ENCODE data around the gene ZNF292.

GRCh38 chr6:87124074-87124473 is 31.3 kb upstream of the ZNF292 start:
- TF ChIP-seq CTCF (IDR thresholded peaks at IDR 0.05), result no peak
- TF ChIP-seq MAX (IDR thresholded peaks at IDR 0.05; ENCODE audit: low read depth), result no peak
- TF ChIP-seq RXRA (IDR thresholded peaks at IDR 0.05; ENCODE audit: borderline replicate concordance, low read depth), result no peak
- no peak for TF ChIP-seq YY1 (IDR thresholded peaks at IDR 0.05; ENCODE audit: low read depth)
- TF ChIP-seq ELF1 (IDR thresholded peaks at IDR 0.05), result no peak
- no peak for TF ChIP-seq ZBTB33 (IDR thresholded peaks at IDR 0.05; ENCODE audit: borderline replicate concordance, low read depth)
- no peak for TF ChIP-seq EZH2phosphoT487 (IDR thresholded peaks at IDR 0.05; ENCODE audit: borderline replicate concordance, low read depth)
- TF ChIP-seq RFX5 (IDR thresholded peaks at IDR 0.05; ENCODE audit: low read length), result no peak
- no peak for TF ChIP-seq EP300 (IDR thresholded peaks at IDR 0.05; ENCODE audit: borderline replicate concordance in 1 of 2, low read depth in 1 of 2, low read length in 1 of 2)
- TF ChIP-seq TCF12 (IDR thresholded peaks at IDR 0.05), result no peak

Measured in SK-N-SH (cell line).